PFSK-1 (cell line): ENCODE data around the gene SPATA9. TPM values are rescaled to one million over a fixed set of nuclear protein-coding genes. Genes with fewer than 3 reads are reported as not detected.

Experiments used
- FOXP2 ChIP-seq: optimal IDR thresholded peaks from 2 replicates; pipeline ENCODE3; 2011; ENCODE audit warnings: borderline replicate concordance, control low read depth, inconsistent platforms; ENCODE audit not compliant: insufficient read depth; ENCODE audit errors: extremely low read length, extremely low read depth
- POLR2AphosphoS5 ChIP-seq: IDR thresholded peaks from 2 replicates; pipeline ENCODE4 v1.6.1; 2012; ENCODE audit warnings: low read depth, mild to moderate bottlenecking, control low read depth, low read length, moderate library complexity
- SIN3A ChIP-seq: IDR thresholded peaks from 2 replicates; pipeline ENCODE4 v1.6.1; 2012; ENCODE audit warnings: mild to moderate bottlenecking, low read length, moderate library complexity, borderline replicate concordance; ENCODE audit not compliant: insufficient read depth
- TAF1 ChIP-seq: IDR thresholded peaks from 2 replicates; pipeline ENCODE4 v1.6.1; 2012; ENCODE audit warnings: low read length, control low read depth, borderline replicate concordance; ENCODE audit not compliant: insufficient read depth
- polyA plus RNA-seq: library from polyadenylated mRNA; unstranded; fragments of >200 nt; gene quantifications from one replicate; pipeline ENCODE4 v1.2.1, GENCODE V29; 2012; ENCODE audit warnings: low read depth, missing spikeins; ENCODE audit not compliant: insufficient read length
- TF ChIP-seq, protein P1 (sequence below), 2 experiments: IDR thresholded peaks; 2 replicates each; pipeline versions ENCODE4 v1.6.1 to v1.8.0; 2011 to 2012; ENCODE audit warnings: low read depth in 2 of 2, low read length in 2 of 2, control low read depth in 1 of 2, inconsistent platforms in 1 of 2, mild to moderate bottlenecking in 1 of 2, moderate library complexity in 1 of 2; ENCODE audit not compliant: insufficient read depth in 1 of 2

The SPATA9 gene, protein sequence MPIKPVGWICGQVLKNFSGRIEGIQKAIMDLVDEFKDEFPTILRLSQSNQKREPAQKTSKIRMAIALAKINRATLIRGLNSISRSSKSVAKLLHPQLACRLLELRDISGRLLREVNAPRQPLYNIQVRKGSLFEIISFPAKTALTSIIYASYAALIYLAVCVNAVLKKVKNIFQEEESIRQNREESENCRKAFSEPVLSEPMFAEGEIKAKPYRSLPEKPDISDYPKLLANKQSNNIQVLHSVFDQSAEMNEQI
- not detected for polyA plus RNA-seq

DNA sequence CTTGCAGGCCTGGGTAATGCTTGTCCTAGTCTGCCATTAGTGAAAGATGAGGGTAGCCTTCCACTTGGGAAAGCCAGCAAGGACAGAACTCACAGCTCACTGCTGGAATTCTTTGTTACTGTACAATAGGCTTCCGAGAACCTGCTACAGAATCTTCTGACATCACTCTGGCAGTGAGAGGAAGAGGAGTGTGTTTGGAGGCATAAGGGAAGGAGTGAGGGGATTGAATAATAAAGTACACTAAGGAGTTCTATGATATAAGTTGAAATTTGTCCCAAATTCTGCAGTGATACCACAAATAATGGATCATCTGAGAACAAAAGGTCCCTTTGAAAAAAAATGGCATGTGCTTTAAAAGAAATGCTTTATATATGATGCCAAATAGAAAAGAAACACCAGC lies at the start of gene SPATA9:
TSS of gene SPATA9 (minus strand) at position 101 of the 400 bp plus-strand sequence. CDS start 137 bp downstream, outside the sequence.
- TF ChIP-seq SIN3A (no peak), POLR2AphosphoS5 (no peak), TAF1 (no peak), FOXP2 (no peak)
- TF ChIP-seq, protein P1, sequence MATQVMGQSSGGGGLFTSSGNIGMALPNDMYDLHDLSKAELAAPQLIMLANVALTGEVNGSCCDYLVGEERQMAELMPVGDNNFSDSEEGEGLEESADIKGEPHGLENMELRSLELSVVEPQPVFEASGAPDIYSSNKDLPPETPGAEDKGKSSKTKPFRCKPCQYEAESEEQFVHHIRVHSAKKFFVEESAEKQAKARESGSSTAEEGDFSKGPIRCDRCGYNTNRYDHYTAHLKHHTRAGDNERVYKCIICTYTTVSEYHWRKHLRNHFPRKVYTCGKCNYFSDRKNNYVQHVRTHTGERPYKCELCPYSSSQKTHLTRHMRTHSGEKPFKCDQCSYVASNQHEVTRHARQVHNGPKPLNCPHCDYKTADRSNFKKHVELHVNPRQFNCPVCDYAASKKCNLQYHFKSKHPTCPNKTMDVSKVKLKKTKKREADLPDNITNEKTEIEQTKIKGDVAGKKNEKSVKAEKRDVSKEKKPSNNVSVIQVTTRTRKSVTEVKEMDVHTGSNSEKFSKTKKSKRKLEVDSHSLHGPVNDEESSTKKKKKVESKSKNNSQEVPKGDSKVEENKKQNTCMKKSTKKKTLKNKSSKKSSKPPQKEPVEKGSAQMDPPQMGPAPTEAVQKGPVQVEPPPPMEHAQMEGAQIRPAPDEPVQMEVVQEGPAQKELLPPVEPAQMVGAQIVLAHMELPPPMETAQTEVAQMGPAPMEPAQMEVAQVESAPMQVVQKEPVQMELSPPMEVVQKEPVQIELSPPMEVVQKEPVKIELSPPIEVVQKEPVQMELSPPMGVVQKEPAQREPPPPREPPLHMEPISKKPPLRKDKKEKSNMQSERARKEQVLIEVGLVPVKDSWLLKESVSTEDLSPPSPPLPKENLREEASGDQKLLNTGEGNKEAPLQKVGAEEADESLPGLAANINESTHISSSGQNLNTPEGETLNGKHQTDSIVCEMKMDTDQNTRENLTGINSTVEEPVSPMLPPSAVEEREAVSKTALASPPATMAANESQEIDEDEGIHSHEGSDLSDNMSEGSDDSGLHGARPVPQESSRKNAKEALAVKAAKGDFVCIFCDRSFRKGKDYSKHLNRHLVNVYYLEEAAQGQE (IDR thresholded peaks at IDR 0.05; ENCODE audit: insufficient read depth in 1 of 2, low read depth in 2 of 2, low read length in 2 of 2) = no peak

DNA sequence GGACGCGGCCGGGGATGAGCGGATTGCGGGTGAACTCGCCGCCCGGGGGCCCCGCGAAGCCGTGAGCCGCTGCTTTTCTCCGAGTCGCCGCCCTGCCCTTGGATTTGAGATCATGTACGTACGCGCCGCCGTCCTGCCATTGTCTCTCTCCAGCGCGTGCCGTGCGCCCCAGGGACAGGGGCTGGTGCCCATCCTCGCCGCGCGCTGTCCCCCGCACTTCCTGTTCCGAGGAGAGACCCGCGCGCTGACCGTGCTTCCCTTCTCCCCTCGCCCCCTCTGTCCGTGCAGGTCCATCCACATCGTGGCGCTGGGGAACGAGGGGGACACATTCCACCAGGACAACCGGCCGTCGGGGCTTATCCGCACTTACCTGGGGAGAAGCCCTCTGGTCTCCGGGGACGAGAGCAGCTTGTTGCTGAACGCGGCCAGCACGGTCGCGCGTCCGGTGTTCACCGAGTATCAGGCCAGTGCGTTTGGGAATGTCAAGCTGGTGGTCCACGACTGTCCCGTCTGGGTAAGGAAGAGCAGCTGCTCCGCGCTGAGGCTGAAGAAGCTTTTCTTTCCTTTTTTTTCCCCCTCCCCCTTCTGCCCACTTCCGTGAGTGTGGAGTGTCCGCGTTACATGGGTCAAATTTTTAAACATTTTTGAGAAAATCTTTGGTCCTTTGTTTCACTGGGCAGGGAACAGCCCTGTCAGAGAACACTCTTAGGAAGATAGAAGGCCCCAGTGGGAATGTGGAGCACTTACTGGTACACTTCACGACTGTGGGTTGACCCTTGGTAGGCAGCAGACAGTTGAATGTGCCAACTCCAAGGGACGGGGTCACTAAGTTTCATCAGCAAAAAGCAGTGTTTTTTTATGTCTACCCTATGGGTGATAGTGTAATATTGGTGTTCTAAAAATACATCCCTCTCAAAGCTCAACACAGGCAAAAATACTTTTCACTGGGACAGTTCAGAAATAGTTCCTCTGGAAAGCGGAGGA lies 49.1 kb upstream of the SPATA9 start:
- peak; percentile 25; the same call in 1 of the 2 replicates for TF ChIP-seq TAF1
- no peak for TF ChIP-seq POLR2AphosphoS5
- no peak for TF ChIP-seq SIN3A
- peak; percentile 66 for TF ChIP-seq FOXP2

DNA sequence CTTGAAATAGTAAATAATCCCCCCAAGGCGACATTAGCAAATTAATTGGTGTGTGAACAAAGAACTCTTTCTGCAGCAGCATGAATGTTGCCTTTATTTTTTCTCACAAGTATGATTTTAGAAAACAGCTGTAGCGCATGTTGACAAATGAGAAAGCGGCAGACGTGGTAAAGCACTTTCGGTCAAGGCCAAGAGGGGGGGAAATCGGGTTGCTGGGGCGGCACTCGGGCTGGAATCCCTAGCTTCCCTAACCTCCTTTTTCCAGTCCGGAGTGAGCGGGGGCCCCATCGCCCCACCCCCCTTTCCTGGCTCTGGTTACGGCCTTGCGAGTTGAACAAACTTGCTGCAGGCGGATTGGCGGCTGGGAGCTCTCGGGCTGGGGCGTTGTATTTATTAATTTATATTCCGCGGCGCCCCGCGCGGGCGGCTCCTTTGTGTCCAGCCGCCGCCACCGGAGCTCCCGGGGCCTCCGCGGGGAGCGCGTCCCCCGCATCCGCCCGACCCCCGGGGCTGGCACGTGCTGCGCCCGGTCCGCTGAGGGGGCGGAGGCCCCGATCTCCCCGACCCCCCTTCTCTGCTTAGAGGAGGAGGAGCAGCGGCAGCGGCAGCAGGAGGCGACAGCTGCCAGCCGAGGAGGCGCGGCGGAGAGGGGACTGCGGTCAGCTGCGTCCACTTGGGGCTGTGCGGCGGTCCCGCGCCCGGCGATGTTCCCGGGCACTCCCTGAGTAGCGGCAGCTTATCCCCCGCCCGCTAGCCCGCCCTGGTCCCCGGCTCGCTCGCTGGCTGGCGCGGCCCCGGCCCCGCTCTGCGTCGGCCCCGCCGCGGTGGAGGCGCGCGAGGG lies 48.2 kb upstream of the SPATA9 start, which contains the start of gene RHOBTB3:
TSS of gene RHOBTB3 (plus strand) at position 607 of the 841 bp plus-strand sequence. CDS start 347 bp downstream, outside the sequence.
- peak; percentile 31 for TF ChIP-seq FOXP2
- TF ChIP-seq POLR2AphosphoS5 = no peak

DNA sequence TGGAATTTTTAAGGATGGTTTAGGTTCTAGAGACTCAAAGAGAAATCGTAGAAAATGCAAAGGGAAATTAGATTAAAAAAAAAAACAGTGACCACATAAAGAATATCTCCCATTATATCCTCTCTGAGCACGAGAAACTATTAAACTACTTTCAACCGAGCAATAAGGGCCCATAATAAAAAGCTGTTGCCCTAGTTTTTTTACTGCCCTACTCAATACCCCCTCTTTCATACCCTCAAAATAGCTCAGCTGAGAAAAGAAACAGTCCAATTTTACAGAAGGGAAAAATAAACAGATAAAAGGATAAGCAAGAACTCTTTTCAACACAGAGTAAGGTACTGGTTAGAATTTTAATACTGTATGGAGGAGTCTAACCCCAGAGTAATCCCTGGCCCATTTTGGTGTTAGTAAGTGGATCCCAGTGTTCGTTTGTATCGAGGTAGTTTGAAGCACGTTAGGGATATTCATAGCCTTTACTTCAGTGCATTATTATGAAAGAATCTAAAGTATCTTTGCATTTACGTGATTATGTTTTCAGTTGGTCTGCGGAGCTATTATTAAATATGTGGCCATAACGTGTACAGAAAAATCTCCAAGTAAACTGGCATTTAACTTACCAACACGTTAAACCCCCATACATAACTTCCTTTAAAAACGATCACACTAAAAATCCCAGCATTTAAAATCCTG lies 47.4 kb upstream of the SPATA9 start:
- no peak for TF ChIP-seq POLR2AphosphoS5
- no peak for TF ChIP-seq FOXP2
- no peak for TF ChIP-seq SIN3A
- no peak for TF ChIP-seq TAF1
- TF ChIP-seq, protein P1 (IDR thresholded peaks at IDR 0.05; ENCODE audit: insufficient read depth in 1 of 2, low read depth in 2 of 2, low read length in 2 of 2) = no peak

DNA sequence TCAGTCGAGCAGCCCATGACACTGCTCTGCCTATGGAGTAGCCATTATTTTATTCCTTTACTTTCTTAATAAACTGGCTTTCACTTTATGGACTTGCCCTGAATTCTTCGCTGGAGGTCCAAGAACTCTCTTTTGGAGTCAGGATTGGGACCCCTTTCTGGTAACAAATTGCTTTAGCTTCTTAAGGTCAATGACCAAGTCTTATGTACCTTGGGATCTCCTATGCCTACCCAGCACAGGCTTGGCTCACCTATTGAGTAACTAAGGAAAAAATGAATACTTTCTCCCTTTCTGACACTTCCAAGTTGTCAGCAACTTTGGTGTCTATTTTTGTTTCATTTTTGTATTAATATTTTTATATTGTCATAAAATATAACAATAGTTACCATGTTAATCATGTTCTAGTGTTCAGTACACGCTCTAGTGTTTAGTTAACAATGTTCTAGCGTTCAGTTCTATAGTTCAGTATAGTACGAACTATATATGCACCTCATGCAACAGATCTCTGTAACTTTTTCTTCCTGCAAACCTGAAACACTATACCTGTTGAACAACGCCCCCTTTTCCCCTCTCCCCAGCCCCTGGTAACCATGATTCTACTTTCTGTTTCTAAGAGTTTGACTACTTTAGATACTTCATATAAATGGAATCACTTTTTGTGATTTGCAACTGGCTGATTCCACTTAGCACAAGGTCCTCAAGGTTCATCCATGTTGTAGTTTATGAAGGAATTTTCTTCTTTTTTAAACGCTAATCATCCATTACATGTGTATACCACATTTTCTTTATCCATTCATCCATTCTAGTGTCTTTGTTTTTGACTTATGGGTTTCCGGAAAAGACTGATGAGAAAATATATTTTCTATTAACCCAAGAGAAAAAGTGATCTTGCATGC lies 46.6 kb upstream of the SPATA9 start:
- TF ChIP-seq POLR2AphosphoS5 (no peak), FOXP2 (no peak), SIN3A (no peak), TAF1 (no peak)
- TF ChIP-seq, protein P1 (IDR thresholded peaks at IDR 0.05; ENCODE audit: insufficient read depth in 1 of 2, low read depth in 2 of 2, low read length in 2 of 2) = no peak
